DMS79 (cell line): ENCODE measurements around the gene FAM3C.
"Not testable (repeated sequence)": the region's sequence is repeated elsewhere in the genome, so short reads cannot be mapped to it uniquely, and the experiment has no call there.

ENCODE experiments used
- DNase-seq: peaks from one replicate; lab custom pipeline; 2025; lab: John Stamatoyannopoulos, UW

Gene FAM3C, protein sequence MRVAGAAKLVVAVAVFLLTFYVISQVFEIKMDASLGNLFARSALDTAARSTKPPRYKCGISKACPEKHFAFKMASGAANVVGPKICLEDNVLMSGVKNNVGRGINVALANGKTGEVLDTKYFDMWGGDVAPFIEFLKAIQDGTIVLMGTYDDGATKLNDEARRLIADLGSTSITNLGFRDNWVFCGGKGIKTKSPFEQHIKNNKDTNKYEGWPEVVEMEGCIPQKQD

DNA sequence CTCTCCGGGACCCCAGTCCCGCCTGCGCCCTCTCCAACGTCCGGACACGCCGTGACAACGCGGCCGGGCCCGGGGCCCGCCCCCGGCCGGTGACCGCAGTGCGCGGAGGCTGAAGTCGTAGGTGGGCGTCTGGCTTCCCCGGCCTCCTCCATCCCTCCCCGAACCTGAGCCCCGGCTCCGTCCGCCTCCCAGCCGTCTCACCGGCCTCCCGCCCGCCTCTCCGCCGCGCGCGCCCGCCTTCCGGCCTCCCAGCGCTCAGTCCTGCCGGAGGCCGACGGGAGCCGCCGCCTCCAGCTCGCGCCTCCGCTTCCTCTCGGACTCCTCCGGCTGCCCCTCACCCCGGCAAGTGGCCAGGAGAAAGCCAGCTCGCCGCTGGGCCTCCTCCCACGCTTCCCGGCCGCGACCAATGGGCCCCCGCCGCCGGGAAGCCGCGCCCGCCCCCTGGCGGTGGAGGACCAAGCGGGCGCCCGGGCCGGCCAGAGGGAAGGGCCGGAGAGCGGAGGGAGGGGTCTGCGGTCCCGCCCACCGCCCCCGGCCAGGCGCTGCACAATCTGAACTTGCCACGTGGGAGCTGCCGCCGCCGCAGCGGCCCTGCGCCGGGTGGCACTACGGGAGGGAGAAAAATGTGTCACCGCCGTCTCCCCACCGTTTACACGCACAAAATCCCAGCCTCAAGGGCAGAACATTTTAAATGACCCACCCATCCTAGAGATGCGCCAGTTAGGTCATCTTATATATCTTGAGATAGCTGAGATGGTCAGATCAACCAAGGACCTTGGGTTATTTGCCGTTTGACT is at the start of gene FAM3C:
TSS of gene FAM3C (minus strand) at position 348 of the 797 bp plus-strand sequence. CDS start 13,339 bp downstream, outside the sequence.
- DNase-seq: peak; percentile 57

DNA sequence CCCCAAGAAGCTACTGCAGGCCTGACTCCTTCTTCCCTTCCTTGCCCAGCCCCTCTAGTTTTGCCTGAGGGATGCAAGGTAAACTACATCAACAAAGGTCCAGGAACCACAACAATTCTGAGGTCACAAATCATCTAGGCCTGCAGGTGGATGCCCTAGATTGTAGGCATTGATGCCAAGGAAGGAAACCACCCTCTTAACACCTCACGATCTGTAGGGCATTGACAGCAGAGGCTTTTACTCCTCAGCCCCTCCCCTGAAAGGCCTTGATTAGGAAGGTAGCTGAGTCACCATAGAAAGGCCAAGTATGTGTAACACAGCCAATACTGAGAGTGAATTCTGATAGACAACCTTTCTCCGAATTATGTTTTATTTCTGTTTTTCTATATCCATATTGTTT is 46.7 kb upstream of the FAM3C start:
- DNase-seq: peak; percentile 4

DNA sequence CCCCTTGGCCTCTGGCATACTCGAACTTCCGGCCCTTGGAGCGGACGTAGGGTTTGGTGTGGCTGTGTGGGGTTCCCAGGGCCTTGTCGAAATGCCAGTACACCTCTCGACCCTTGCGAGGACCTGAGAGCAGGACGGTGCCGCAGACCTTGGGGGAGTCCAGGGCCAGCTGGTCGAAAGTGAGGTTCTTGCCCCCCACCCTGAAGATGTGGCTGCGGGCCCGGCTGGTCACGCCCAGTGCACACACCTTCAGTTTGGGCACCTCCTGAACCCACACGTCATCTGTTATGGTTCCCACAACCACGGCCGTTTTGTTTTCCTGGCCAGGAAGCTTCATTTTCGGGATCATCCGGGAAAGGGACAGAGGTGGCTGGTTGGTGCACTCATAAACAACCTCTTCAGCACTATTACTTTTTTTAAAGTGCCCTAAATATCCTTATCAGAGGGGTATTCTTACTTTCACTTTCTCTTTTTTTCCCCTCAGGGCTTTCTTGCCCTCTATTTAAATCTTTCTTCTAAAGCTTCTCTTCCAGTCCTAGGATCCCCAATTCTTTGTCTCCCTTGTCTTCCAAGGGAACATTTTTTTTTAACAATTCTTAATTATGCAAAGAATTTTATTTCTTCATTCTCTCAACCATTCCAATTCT is 44.9 kb upstream of the FAM3C start:
- no peak for DNase-seq

DNA sequence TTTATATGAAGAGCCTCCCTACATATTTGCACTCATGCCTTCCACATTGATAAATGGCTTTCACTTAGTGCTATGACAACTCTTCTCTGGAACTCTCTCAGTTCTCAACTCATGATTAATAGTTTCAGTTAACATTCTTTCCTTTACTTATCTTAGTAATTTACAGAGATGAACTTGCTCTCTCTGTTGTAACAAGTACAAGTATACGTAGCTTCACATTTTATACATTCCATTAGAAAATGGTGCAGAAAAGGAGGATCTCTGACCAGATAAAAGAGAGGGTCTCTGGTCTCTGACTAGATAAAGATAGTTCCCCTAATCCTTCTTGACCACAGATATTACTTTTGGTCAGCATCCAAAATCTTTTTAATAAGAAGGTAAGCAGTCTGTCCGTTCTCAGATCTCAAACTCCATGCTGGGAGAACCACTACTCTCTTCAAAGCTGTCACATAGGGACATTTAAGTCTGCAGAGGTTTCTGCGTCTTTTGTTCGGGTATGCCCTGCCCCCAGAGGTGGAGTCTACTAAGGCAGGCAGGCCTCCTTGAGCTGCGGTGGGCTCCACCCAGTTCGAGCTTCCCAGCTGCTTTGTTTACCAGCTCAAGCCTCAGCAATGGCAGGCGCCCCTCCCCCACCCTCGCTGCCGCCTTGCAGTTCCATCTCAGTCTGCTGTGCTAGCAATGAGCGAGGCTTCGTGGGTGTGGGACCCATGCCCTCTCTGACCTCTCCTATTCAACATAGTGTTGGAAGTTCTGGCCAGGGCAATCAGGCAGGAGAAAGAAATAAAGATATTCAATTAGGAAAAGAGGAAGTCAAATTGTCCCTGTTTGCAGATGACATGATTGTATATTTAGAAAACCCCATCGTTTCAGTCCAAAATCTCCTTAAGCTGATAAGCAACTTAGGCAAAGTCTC is 42.2 kb upstream of the FAM3C start:
- not testable (repeated sequence) for DNase-seq

DNA sequence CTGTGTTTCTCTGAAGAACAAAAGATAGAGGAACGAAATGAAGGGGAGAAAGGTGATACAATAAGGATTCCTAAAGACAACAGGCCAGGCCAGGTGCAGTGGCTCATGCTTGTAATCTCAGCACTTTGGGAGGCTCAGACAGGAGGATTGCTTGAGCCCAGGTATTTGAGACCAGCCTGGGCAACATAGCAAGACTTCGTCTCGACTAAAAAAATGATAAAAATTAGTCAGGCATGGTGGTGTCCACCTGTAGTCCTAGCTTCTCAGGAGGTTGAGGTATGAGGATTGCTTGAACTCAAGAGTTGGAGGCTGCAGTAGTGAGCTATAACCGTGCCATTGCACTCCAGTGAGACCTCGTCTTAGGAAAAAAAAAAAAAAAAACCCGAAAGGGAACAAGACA is 41.4 kb upstream of the FAM3C start:
- no peak for DNase-seq

DNA sequence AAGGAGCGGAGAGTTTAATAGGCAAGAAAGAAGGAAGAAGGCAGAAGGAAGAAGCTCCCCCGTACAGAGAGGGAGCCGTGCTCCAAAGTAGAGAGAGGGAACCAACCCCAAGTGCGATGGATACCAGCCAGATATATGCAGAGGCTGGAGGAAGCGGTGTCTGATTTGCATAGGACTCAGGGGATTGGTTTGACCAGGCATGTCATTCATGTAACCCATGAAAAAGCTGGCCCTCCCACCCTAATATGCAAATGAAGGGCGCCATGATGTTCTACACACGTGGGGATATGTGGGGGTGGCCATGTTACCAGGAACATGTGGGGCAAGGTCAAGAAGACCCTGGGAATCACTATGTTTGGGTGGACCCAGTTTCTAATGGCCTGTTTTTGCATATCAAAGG is 40.6 kb upstream of the FAM3C start:
- no peak for DNase-seq

DNA sequence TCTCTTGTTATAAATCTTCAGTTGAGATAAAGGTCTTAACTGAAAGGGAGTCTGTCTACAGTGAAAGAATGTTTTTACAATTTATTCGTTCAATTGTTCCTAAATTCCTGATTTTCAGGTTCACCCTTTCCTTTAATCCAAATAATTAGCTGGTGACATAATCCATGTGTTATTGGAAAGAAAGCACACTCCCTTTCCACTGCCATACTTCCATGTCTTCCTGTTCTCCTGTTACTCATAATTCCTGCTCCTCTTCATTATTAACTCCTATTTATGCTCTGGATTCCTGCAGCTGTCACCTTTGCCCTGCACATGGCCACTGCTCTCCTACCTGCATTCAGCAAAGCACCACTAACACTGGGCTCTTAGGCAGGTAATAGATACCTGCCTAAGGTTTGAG is 40.0 kb upstream of the FAM3C start:
- no peak for DNase-seq

DNA sequence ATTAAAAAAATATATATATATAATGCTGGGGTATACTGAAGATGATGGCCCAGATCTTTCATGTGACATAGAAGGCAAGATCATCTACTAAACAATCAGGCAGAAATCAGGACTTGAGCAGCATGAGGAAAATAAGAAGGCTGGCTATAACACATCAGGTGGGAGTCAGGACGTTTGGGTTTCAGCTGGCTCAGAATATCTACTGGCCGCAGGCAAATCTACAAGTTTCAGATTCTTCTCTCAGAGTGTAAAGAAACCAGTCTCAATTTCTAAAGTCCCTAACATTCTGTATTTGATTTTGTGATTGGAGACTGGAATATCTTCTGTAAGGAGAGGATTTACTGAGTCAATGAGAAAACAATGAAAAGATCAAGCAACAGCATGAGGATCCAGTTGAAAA is 37.7 kb upstream of the FAM3C start:
- DNase-seq: no peak

DNA sequence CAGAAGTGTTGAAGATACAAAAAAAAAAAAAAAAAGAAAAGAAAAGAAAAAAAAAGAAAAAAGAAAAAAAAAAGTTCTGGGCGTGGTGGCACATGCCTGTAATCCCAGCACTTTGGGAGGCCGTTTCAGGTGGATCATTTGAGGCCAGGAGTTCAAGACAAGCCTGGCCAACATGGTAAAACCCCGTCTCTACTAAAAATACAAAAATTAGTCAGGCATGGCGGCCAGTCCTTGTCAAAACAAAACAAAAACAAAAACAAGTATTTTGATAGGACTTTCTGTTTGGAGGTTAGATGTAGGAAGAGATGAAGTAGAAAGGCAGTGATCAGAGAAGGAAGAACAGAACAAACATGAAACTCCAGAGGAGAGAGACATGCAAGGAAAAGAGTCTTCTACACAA is 36.4 kb upstream of the FAM3C start:
- not testable (repeated sequence) for DNase-seq

DNA sequence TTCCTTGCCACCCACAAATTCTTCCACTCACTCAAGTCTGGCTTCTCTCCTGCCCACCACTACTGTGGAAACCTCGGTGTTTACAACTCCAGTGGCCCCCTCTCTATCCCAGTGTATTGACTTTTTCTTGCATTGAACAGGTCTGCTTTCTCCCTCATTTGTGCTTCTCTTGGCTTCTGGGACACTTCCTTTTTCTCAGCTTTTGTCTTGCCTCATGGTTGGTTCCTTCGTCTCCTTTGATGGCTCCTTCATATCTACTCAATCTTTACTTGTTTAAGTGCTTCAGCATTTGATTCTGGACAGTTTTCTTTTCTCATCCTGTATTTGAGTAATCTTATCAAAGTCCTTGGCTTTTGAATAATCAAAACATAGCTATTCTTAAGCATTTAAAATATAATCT is 35.9 kb upstream of the FAM3C start:
- DNase-seq: no peak

DNA sequence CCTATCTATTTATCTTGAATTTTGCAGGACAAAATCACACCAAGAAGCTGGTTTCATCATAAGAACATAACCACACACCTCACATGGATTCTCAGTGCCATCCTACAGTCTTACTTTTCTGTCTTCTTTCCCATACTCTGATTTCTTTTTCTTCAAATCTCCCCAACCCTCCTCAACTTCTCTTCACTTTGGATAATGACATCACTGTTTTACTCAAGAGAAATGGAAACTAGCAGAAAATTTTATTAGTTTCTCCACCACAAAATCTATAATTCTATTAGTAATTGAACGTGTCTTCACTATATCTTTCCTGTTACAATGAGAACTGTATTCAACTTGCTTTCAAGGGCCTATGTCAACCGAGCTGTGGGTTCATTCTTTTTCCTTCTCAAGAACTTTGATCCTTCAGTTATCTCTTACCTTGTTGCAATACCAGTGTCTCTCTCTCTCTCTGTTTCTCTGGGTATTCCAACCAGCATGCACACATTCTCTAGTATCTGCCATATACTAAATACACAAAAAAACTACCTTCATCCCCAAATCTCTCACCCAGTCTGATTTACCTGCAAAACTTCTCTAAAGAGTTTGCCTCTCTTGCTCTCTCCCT is 35.4 kb upstream of the FAM3C start:
- no peak for DNase-seq

DNA sequence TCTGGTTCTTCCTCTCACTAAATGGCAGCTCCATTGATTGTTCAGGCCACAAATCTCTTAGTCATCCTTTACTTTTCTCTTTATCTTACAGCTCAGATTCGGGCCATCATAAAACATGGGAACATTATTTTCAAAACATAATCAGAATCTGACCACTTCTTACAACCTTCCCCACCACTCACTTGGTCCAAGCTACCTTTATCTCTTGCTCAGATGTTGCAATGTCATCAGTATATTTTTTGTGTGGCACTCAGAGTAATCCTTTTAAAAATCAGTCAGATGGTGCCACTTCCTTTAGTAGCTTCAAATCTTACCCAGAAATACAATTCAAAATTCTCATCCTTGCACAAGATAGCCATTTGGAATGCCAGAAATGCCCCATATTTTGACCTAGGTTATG is 34.5 kb upstream of the FAM3C start:
- no peak for DNase-seq

DNA sequence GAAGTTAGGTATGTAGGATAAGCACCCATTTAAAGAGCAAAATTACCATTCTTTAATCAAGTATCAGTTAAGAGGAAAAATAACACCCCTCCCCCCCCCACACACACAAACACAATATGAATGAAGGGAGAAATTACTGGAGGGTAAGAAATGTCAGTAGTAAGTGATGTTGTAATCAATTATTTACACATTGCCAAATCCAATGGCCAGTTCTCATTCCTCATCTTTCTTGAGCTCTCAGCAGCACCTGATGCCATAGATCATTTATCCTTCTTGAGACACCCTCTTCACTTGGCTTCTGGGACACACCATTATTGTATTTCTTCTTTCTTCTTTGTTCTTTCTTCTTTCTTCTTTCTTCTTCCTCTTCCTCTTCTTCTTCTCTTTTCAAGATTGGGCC is 33.7 kb upstream of the FAM3C start:
- DNase-seq: no peak

DNA sequence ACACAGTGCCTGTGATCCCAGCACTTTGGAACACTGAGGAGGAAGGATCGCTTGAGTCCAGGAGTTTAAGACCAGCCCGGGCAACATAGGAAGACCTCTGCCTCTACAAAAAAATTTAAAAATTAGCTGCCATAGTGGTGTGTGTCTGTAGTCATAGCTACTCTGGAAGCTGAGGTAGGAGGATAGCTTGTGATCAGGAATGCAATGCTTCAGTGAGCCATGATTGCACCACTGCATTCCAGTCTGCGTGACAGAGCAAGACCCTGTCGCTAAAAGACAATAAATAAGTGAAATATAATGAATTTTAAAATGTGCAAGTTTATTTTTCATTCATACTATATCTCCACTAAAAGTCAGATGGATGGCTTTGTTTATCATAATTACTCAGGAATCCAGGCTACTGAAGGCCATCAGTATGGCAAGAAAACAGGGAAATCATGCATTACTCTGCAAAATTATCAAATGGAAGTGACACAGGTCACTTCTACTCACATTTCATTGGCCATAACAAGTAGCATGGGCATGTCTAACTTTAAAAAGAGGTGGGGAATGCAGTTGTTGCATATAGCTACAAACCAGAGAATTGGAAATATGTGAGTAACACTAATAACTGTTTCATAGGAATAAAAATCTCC is 32.9 kb upstream of the FAM3C start:
- no peak for DNase-seq

DNA sequence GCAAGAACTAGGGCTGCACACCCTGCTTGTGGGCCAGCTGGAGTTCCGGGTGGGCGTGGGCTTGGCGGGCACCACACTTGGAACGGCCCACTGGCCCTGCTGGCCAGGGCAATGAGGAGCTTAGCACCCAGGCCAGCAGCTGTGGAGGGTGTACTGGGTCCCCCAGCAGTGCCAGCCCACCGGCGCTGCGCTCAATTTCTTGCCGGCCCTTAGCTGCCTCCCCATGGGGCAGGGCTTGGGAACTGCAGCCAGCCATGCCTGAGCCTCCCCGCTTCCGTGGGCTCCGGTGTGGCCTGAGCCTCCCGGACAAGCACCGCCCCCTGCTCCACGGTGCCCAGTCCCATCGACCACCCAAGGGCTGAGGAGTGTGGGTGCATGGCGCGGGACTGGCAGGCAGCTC is 25.6 kb upstream of the FAM3C start:
- not testable (repeated sequence) for DNase-seq

DNA sequence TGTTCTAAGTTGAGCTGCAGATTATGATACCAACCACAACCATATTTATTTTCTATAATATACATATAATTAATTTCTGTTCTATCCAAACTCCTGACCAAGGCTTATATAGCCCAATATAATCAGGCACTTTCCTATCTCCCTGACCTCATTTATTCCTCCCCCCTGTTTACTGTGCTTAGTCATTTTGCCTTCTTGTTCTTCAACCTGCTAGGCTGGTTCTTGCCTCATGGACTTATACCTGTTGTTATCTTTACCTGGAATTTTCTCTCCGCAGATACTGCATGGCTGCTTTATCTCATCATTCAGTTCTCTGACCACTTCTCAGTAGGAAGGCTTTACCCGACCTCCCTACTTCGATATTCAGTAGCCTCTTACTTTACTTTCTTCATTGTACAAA is 24.9 kb upstream of the FAM3C start:
- no peak for DNase-seq

DNA sequence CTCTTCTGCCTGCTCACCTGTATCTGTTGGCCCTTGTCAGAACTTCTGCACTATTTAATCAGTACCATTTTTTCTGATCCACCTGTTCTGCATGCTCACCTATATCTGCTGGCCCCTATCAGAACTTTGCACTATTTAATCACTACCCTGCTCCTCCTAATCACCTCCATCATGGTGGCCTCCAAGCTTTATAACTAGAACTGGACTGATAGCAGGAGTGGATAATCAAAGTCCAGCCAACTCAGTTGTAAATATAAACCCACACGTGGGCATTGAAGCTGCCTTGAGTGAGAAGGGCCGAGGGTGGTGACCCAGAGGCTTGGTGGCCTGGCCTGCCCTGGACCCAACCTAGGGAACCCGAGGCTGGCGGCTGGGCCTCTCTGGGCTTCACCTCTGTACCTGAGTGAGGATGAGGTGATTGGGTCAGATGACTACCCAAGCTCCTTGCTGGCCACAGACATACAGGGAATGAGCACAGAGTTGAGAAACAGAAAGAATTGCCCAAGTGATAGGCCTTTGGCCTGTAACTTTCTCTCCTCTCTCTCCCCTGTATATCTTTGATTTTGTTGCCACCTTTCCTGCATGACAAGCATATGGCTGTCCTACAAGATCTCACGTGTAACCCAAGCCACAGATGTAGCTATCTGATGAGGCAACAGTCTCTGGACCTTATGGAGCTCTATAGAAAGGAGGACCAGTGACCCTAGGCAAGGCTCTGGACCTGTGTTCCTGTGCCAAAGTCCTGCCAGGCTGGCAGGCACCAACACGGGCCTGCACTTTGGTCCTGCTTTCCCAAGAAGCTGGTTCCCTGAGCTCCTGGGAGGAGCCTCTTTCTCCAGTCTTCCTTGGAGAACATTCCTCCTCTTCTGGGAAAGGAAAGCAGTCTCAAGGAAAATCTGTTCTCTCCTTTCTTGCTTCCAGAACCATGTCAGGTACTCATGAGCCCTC is 23.4 kb upstream of the FAM3C start:
- no peak for DNase-seq

DNA sequence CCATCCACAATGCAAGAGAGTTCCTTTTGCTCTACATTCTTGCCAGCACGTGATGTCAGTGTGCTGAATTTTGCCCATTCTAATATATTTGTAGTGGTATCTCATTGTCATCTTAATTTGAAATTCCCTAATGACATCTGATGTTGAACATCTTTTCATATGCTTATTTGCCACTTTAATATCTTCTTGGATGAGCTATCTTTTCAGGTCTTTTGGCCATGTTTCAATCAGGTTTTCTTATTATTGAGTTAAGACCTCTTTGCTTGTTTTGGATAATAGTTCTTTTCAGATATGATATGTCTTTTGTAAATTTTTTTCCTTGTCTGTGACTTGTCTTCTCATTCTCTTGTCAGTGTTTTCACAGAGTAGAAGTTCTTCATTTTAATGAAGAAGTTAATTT is 20.4 kb upstream of the FAM3C start:
- DNase-seq: no peak

DNA sequence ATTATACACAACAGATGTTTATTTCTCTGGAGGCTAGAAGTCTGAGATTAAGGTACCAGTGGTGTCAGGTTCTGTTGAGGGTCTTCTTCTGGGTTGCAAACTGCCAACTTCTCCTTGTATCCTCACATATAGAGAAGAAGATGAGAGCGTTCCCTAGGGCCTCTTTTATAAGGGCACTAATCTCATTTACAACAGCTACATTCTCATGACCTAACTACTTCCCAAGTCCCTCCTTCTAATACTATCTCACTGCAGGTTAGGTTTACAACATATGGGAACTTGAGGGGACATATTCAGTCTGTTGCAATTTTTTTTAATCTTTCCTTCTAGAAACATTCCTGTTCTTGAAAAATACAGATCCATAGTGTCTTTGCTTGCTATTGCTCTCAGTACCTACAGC is 18.3 kb upstream of the FAM3C start:
- DNase-seq: no peak

DNA sequence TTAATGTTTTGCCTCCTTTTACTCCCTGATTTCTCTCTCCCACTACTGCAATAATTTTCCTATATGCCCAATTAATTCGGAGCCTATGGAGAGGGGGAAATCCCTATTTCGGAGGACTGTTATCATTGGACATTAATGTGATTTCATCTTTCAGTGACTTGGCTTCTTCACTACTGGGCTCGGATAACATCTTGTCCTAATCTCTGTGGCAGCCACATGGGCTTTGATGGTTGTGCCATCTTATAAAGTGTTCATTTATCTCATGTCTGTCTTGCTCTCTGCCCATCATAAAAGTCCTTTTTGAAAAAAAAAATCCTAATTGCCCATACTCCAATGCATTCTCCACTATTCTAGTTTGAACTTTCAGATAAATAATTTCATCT is 15.5 kb upstream of the FAM3C start:
- DNase-seq: no peak
